OCI-LY7 (cell line): Measurements from ENCODE around the gene RTBDN. TPM values are rescaled to one million over a fixed set of nuclear protein-coding genes. Genes with fewer than 3 reads are reported as not detected.

Source experiments
- BruUV-seq: library from RNA; stranded (reverse); fragments of 400-500 nt; replicated peaks from 2 replicates; lab custom pipeline; 2021; lab: Mats Ljungman, UMichigan
- CTCF ChIA-PET: fragments of 300-600 bp; sonication (Branson Sonifier 250); formaldehyde crosslinking; loops from one replicate; lab custom pipeline; 2022; ENCODE audit warnings: antibody characterized with exemption; ENCODE audit not compliant: unreplicated experiment; lab: Charles Lee
- POLR2A ChIA-PET: fragments of 300-600 bp; sonication (Branson Sonifier 250); formaldehyde crosslinking; loops from one replicate; lab custom pipeline; 2022; ENCODE audit warnings: antibody characterized with exemption; lab: Charles Lee
- DNase-seq: peaks from one replicate; pipeline ENCODE4 v3.0.0-alpha.2; 2015; ENCODE audit warnings: low spot score
- H2AFZ ChIP-seq: fragments of 200-600 bp; sonication (generic), shearing (Covaris generic); 2 replicates; pipeline ENCODE4 v1.6.1; 2014; ENCODE audit warnings: mild to moderate bottlenecking, antibody characterized with exemption, low read length, moderate library complexity
- H3K27ac ChIP-seq: fragments of 200-600 bp; sonication (generic); 2 replicates; pipeline ENCODE4 v1.5.1; 2014; ENCODE audit warnings: mixed run types, low read depth, mild to moderate bottlenecking, moderate library complexity, low read length, inconsistent platforms; ENCODE audit not compliant: poor library complexity, severe bottlenecking
- H3K36me3 ChIP-seq: fragments of 200-600 bp; sonication (generic); 2 replicates; pipeline ENCODE4 v1.6.1; 2014; ENCODE audit warnings: mild to moderate bottlenecking, antibody characterized with exemption, low read length, moderate library complexity, mixed read lengths; ENCODE audit not compliant: insufficient read depth
- H3K4me1 ChIP-seq: fragments of 200-600 bp; sonication (generic); 2 replicates; pipeline ENCODE4 v1.5.1; 2014; ENCODE audit warnings: mild to moderate bottlenecking, low read length; ENCODE audit not compliant: insufficient read depth, poor library complexity, severe bottlenecking
- H3K4me2 ChIP-seq: fragments of 200-600 bp; sonication (generic); 2 replicates; pipeline ENCODE4 v1.6.1; 2014; ENCODE audit warnings: mild to moderate bottlenecking, low read length
- H3K4me3 ChIP-seq: fragments of 200-600 bp; sonication (generic); 2 replicates; pipeline ENCODE4 v1.5.1; 2014; ENCODE audit warnings: mild to moderate bottlenecking, low read depth, low read length; ENCODE audit not compliant: poor library complexity, severe bottlenecking
- H3K79me2 ChIP-seq: fragments of 200-600 bp; sonication (generic); 2 replicates; pipeline ENCODE4 v1.6.1; 2016; ENCODE audit warnings: low read depth, mild to moderate bottlenecking, low read length, moderate library complexity, mixed read lengths; ENCODE audit not compliant: insufficient read depth
- H3K9me2 ChIP-seq: fragments of 200-600 bp; sonication (generic); 2 replicates; pipeline ENCODE4 v1.6.1; 2016; ENCODE audit warnings: mild to moderate bottlenecking, low read length, mixed read lengths; ENCODE audit not compliant: insufficient read depth
- H3K9me3 ChIP-seq: fragments of 200-600 bp; sonication (generic); 2 replicates; pipeline ENCODE4 v1.6.1; 2014; ENCODE audit warnings: mild to moderate bottlenecking, mixed run types, low read length, mixed read lengths
- H4K20me1 ChIP-seq: fragments of 200-600 bp; sonication (generic); 2 replicates; pipeline ENCODE4 v1.6.1; 2014; ENCODE audit warnings: mild to moderate bottlenecking, antibody characterized with exemption, low read length, moderate library complexity, mixed read lengths; ENCODE audit not compliant: insufficient read depth
- CTCF ChIP-seq: fragments of 200-600 bp; sonication (generic); conservative IDR thresholded peaks from 2 replicates; pipeline ENCODE4 v1.5.1; 2014; ENCODE audit warnings: mild to moderate bottlenecking, antibody characterized with exemption, low read length, moderate library complexity, mixed read lengths
- EZH2phosphoT487 ChIP-seq: fragments of 200-600 bp; sonication (generic); IDR thresholded peaks from 2 replicates; pipeline ENCODE4 v1.6.1; 2018; ENCODE audit warnings: low read depth, borderline replicate concordance, mild to moderate bottlenecking, mixed run types, antibody characterized with exemption, low read length, moderate library complexity, mixed read lengths
- intact Hi-C: fragments of 100-400 bp; cut with micrococcal nuclease; formaldehyde crosslinking; loops from one replicate; pipeline ENCODE4 v1.10.0; 2022; ENCODE audit not compliant: unreplicated experiment
- microRNA-seq: library from miRNA; unstranded; fragments of <30 nt; microRNA quantifications from one replicate; pipeline ENCODE4 v1.2.0, GENCODE V29; 2022; ENCODE audit warnings: borderline replicate concordance
- small RNA-seq: library from RNA; depleted of rRNA; stranded (forward); fragments of <200 nt; gene quantifications from one replicate; pipeline ENCODE3, GENCODE V24; 2014
- total RNA-seq, 2 experiments: library from RNA; depleted of rRNA in 1 of 2; stranded (reverse); fragments of >200 nt in 1 of 2; shearing (Covaris generic) in 1 of 2; gene quantifications; 2 replicates each; pipeline ENCODE4 v1.2.3, GENCODE V29; 2014 to 2022

Gene RTBDN
- total RNA-seq, 2 experiments from 2014 or later = 1.2 TPM; not detected in 1

GRCh38 chr19:12778017-12778904, 56.1 kb downstream of the RTBDN start:
- intact Hi-C loops = no loop called here
- Histone ChIP-seq H4K20me1 (no peaks in the 10 kb centered on the region), H3K4me3 (peak overlapping the region; percentile 69), H3K9me2 (no peaks in the 10 kb centered on the region), H3K79me2 (no peaks in the 10 kb centered on the region), H3K9me3 (no peaks in the 10 kb centered on the region), H3K27ac (peak overlapping the region; percentile 56), H3K4me2 (peak overlapping the region; percentile 96), H3K4me1 (peaks cover 53% of the 10 kb centered on the region), H3K36me3 (no peaks in the 10 kb centered on the region), H2AFZ (peak overlapping the region; percentile 81)
- no TSS peak for BruUV-seq
- DNase-seq = peak; percentile 55
- no peak for TF ChIP-seq EZH2phosphoT487
- TF ChIP-seq CTCF = no peak
- POLR2A ChIA-PET = interaction anchor here (0.6 kb wide), 1 partner anchor 97 kb away, joined by 3 read pairs; the partner anchor contains the start of gene DHPS
- CTCF ChIA-PET = interaction anchor here (0.6 to 2.8 kb wide), 4 partner anchors 14 to 1041 kb away, joined by 3 to 20 read pairs (median 4); partner anchors contain the start of gene JUNB

DNA sequence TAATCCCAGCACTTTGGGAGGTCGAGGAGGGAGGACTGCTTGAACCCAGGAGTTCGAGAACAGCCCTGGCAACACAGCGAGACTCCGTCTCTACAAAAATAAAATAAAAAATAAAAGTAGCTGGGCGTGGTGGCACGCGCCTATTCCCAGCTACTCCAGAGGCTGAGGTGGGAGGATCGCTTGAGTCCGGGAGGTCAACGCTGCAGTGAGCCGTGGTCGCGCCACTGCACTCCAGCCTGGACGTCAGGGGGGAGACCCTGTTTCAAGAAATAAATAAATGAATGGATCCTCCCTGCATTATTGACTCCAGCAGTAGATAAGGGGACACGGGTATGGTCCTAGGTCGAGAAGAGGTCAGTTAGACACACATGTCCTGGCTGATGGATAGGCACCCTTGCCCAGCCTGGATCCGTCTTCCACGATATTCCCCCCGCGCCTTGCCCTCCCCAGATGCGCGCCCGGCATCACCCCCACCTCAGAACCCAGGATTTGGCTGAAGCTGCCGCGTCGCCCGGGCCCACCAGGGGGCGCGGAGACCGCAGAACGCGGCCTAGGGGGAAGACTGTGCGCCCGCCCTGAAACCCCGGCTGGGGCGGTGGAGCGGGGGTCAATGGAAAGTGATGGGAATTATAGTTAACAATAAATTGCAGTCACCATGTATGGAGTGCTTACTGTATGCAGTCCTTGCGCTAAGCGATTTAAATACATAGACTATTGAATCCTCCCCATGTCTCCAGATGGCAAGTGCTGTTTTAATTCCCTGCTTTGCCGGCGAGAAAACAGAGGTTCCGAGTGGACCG, 57.0 kb downstream of the RTBDN start:
- ChIA-PET CTCF (interaction anchor here (1.0 to 2.8 kb wide), 3 partner anchors 15 to 23 kb away, joined by 3 to 20 read pairs (median 4); partner anchors contain the start of gene JUNB), POLR2A (interaction anchor here (0.7 to 2.0 kb wide), 2 partner anchors 14 to 298 kb away, joined by 3 to 10 read pairs; partner anchors contain the start of gene JUNB)
- Histone ChIP-seq H3K79me2 (no peaks in the 10 kb centered on the region), H3K4me3 (peak overlapping the region; percentile 69), H3K27ac (peak overlapping the region; percentile 56), H3K9me2 (no peaks in the 10 kb centered on the region), H3K9me3 (no peaks in the 10 kb centered on the region), H2AFZ (peak overlapping the region; percentile 81), H3K4me1 (peaks cover 44% of the 10 kb centered on the region), H3K4me2 (peak overlapping the region; percentile 96), H3K36me3 (no peaks in the 10 kb centered on the region), H4K20me1 (no peaks in the 10 kb centered on the region)
- TF ChIP-seq EZH2phosphoT487 = no peak
- peak; percentile 96 for TF ChIP-seq CTCF
- DNase-seq = peak; percentile 78
- intact Hi-C loops = loop anchor here (1.0 kb wide), 2 partner anchors 14 to 19 kb away; partner anchors contain the start of gene JUNB
- BruUV-seq = no TSS peak

Small RNAs within 50 kb of the gene (microRNA-seq; reads per million reads assigned to microRNA genes)
- gene MIR5684 = not detected
- gene MIR6794 = not detected

Small RNAs within 50 kb of the gene (small RNA-seq; reads per million reads assigned to genes)
- gene MIR5684 (not detected), gene MIR6794 (not detected)

Other genes with a start within 250 kb of the RTBDN start
- gene ZNF490, start 223.8 kb downstream of the RTBDN start, total RNA-seq (2014; rRNA removed; shearing (Covaris generic)) = 6.3 and 8.6 TPM in 2 replicates
- 8.1 and 11.2 TPM in 2 replicates for gene ZNF490, start 223.8 kb downstream of the RTBDN start, total RNA-seq (2022)
- gene ZNF791, start 223.7 kb downstream of the RTBDN start, total RNA-seq (2014; rRNA removed; shearing (Covaris generic)) = 5.3 and 7.8 TPM in 2 replicates
- gene ZNF791, start 223.7 kb downstream of the RTBDN start, total RNA-seq (2022) = 17.1 and 18.2 TPM in 2 replicates
- 18.3 and 29.1 TPM in 2 replicates for gene MAN2B1, start 167.8 kb downstream of the RTBDN start, total RNA-seq (2014; rRNA removed; shearing (Covaris generic))
- 88.2 and 88.7 TPM in 2 replicates for gene MAN2B1, start 167.8 kb downstream of the RTBDN start, total RNA-seq (2022)
- 17.0 and 21.1 TPM in 2 replicates for gene WDR83, start 167.8 kb downstream of the RTBDN start, total RNA-seq (2014; rRNA removed; shearing (Covaris generic))
- gene WDR83, start 167.8 kb downstream of the RTBDN start, total RNA-seq (2022) = 14.0 and 15.9 TPM in 2 replicates
- gene DHPS, start 152.7 kb downstream of the RTBDN start, total RNA-seq (2014; rRNA removed; shearing (Covaris generic)) = 91.2 and 102 TPM in 2 replicates
- 101 and 122 TPM in 2 replicates for gene DHPS, start 152.7 kb downstream of the RTBDN start, total RNA-seq (2022)
- not detected in 2 replicates for gene GNG14, start 146.6 kb downstream of the RTBDN start, total RNA-seq (2014; rRNA removed; shearing (Covaris generic))
- 0.93 TPM in 1 of 2 replicates, not detected in the other for gene GNG14, start 146.6 kb downstream of the RTBDN start, total RNA-seq (2022)
- gene FBXW9, start 137.9 kb downstream of the RTBDN start, total RNA-seq (2014; rRNA removed; shearing (Covaris generic)) = 10.6 and 11.5 TPM in 2 replicates
- 10.8 and 11.0 TPM in 2 replicates for gene FBXW9, start 137.9 kb downstream of the RTBDN start, total RNA-seq (2022)
- 42.6 and 47.3 TPM in 2 replicates for gene TNPO2, start 110.6 kb downstream of the RTBDN start, total RNA-seq (2014; rRNA removed; shearing (Covaris generic))
- gene TNPO2, start 110.6 kb downstream of the RTBDN start, total RNA-seq (2022) = 112 and 120 TPM in 2 replicates
- 322 and 336 TPM in 2 replicates for gene TRIR, start 99.9 kb downstream of the RTBDN start, total RNA-seq (2014; rRNA removed; shearing (Covaris generic))
- gene TRIR, start 99.9 kb downstream of the RTBDN start, total RNA-seq (2022) = 211 and 219 TPM in 2 replicates
- 40.5 and 48.8 TPM in 2 replicates for gene GET3, start 97.1 kb downstream of the RTBDN start, total RNA-seq (2014; rRNA removed; shearing (Covaris generic))
- gene GET3, start 97.1 kb downstream of the RTBDN start, total RNA-seq (2022) = 29.1 and 34.3 TPM in 2 replicates
- 0.10 TPM in 1 of 2 replicates, not detected in the other for gene BEST2, start 82.8 kb downstream of the RTBDN start, total RNA-seq (2014; rRNA removed; shearing (Covaris generic))
- not detected in 2 replicates for gene BEST2, start 82.8 kb downstream of the RTBDN start, total RNA-seq (2022)
- 7.4 and 9.1 TPM in 2 replicates for gene HOOK2, start 59.0 kb downstream of the RTBDN start, total RNA-seq (2014; rRNA removed; shearing (Covaris generic))
- 28.8 and 29.4 TPM in 2 replicates for gene HOOK2, start 59.0 kb downstream of the RTBDN start, total RNA-seq (2022)
- gene JUNB, start 43.1 kb downstream of the RTBDN start, total RNA-seq (2014; rRNA removed; shearing (Covaris generic)) = 43.7 and 45.5 TPM in 2 replicates
- gene JUNB, start 43.1 kb downstream of the RTBDN start, total RNA-seq (2022) = 31.8 TPM in 2 replicates
- gene PRDX2, start 32.8 kb downstream of the RTBDN start, total RNA-seq (2014; rRNA removed; shearing (Covaris generic)) = 344 and 399 TPM in 2 replicates
- gene PRDX2, start 32.8 kb downstream of the RTBDN start, total RNA-seq (2022) = 345 and 357 TPM in 2 replicates
- not detected in 2 replicates for gene THSD8, start 32.5 kb downstream of the RTBDN start, total RNA-seq (2014; rRNA removed; shearing (Covaris generic))
- 42.7 and 42.8 TPM in 2 replicates for gene THSD8, start 32.5 kb downstream of the RTBDN start, total RNA-seq (2022)
- gene RNASEH2A, start 28.0 kb downstream of the RTBDN start, total RNA-seq (2014; rRNA removed; shearing (Covaris generic)) = 115 and 130 TPM in 2 replicates
- 86.0 and 90.5 TPM in 2 replicates for gene RNASEH2A, start 28.0 kb downstream of the RTBDN start, total RNA-seq (2022)
- 5.5 and 9.1 TPM in 2 replicates for gene MAST1, start 3.9 kb upstream of the RTBDN start, total RNA-seq (2014; rRNA removed; shearing (Covaris generic))
- 21.1 and 23.4 TPM in 2 replicates for gene MAST1, start 3.9 kb upstream of the RTBDN start, total RNA-seq (2022)
- 28.3 and 32.4 TPM in 2 replicates for gene DNASE2, start 46.9 kb upstream of the RTBDN start, total RNA-seq (2014; rRNA removed; shearing (Covaris generic))
- 32.8 and 33.7 TPM in 2 replicates for gene DNASE2, start 46.9 kb upstream of the RTBDN start, total RNA-seq (2022)
- gene KLF1, start 52.6 kb upstream of the RTBDN start, total RNA-seq (2014; rRNA removed; shearing (Covaris generic)) = 0.16 and 0.28 TPM in 2 replicates
- gene KLF1, start 52.6 kb upstream of the RTBDN start, total RNA-seq (2022) = not detected in 2 replicates
- gene GCDH, start 56.6 kb upstream of the RTBDN start, total RNA-seq (2014; rRNA removed; shearing (Covaris generic)) = 31.5 and 40.7 TPM in 2 replicates
- 43.8 and 48.7 TPM in 2 replicates for gene GCDH, start 56.6 kb upstream of the RTBDN start, total RNA-seq (2022)
- gene SYCE2, start 84.7 kb upstream of the RTBDN start, total RNA-seq (2014; rRNA removed; shearing (Covaris generic)) = 6.8 and 8.7 TPM in 2 replicates
- gene SYCE2, start 84.7 kb upstream of the RTBDN start, total RNA-seq (2022) = 13.8 and 14.5 TPM in 2 replicates
- 96.1 and 135 TPM in 2 replicates for gene FARSA, start 99.1 kb upstream of the RTBDN start, total RNA-seq (2014; rRNA removed; shearing (Covaris generic))
- 90.7 and 117 TPM in 2 replicates for gene FARSA, start 99.1 kb upstream of the RTBDN start, total RNA-seq (2022)
- gene CALR, start 104.0 kb upstream of the RTBDN start, total RNA-seq (2014; rRNA removed; shearing (Covaris generic)) = 1,039 and 1,069 TPM in 2 replicates
- 398 and 581 TPM in 2 replicates for gene CALR, start 104.0 kb upstream of the RTBDN start, total RNA-seq (2022)
- 237 and 243 TPM in 2 replicates for gene RAD23A, start 111.3 kb upstream of the RTBDN start, total RNA-seq (2014; rRNA removed; shearing (Covaris generic))
- gene RAD23A, start 111.3 kb upstream of the RTBDN start, total RNA-seq (2022) = 171 and 183 TPM in 2 replicates
- gene GADD45GIP1, start 122.6 kb upstream of the RTBDN start, total RNA-seq (2014; rRNA removed; shearing (Covaris generic)) = 29.5 and 43.0 TPM in 2 replicates
- 24.7 and 32.4 TPM in 2 replicates for gene GADD45GIP1, start 122.6 kb upstream of the RTBDN start, total RNA-seq (2022)
- 0.06 and 0.18 TPM in 2 replicates for gene DAND5, start 135.0 kb upstream of the RTBDN start, total RNA-seq (2014; rRNA removed; shearing (Covaris generic))
- 0.77 and 0.84 TPM in 2 replicates for gene DAND5, start 135.0 kb upstream of the RTBDN start, total RNA-seq (2022)
- 0.03 and 0.16 TPM in 2 replicates for gene NFIX, start 160.9 kb upstream of the RTBDN start, total RNA-seq (2014; rRNA removed; shearing (Covaris generic))
- gene NFIX, start 160.9 kb upstream of the RTBDN start, total RNA-seq (2022) = 0.68 and 0.72 TPM in 2 replicates